A549 (cell line): ENCODE measurements around the gene ANKRD7.

Source experiments
- CBX2 ChIP-seq: fragments of 200-600 bp; sonication (generic); IDR thresholded peaks from 2 replicates; pipeline ENCODE4 v1.6.1; 2016; ENCODE audit warnings: low read depth, mild to moderate bottlenecking, borderline replicate concordance
- CTCF ChIP-seq: fragments of >200 bp; sonication (Bioruptor Twin); formaldehyde crosslinking; IDR thresholded peaks from 3 replicates; pipeline ENCODE4 v1.5.1; 2016
- MAX ChIP-seq: IDR thresholded peaks from 2 replicates; pipeline ENCODE4 v1.6.1; 2012
- MAZ ChIP-seq: fragments of 150-350 bp; IDR thresholded peaks from 2 replicates; pipeline ENCODE4 v1.6.1; 2014; ENCODE audit warnings: antibody characterized with exemption, low read depth, low read length, borderline replicate concordance
- PBX3 ChIP-seq: IDR thresholded peaks from 2 replicates; pipeline ENCODE4 v1.6.1; 2012

GRCh38 chr7:118195837-118196474 lies 28.5 kb upstream of the ANKRD7 start:
- peak; percentile 84 for TF ChIP-seq CTCF
- TF ChIP-seq MAX = no peak
- no peak for TF ChIP-seq CBX2
- TF ChIP-seq MAZ = no peak
- TF ChIP-seq PBX3 = no peak
